Measurements from ENCODE around the gene CSF1.

- TF ChIP-seq EP300 (IDR thresholded peaks at IDR 0.05) (no peak), POLR2A (IDR thresholded peaks at IDR 0.05) (no peak), POLR2AphosphoS5 (IDR thresholded peaks at IDR 0.05) (no peak)
- TF ChIP-seq, protein P1, sequence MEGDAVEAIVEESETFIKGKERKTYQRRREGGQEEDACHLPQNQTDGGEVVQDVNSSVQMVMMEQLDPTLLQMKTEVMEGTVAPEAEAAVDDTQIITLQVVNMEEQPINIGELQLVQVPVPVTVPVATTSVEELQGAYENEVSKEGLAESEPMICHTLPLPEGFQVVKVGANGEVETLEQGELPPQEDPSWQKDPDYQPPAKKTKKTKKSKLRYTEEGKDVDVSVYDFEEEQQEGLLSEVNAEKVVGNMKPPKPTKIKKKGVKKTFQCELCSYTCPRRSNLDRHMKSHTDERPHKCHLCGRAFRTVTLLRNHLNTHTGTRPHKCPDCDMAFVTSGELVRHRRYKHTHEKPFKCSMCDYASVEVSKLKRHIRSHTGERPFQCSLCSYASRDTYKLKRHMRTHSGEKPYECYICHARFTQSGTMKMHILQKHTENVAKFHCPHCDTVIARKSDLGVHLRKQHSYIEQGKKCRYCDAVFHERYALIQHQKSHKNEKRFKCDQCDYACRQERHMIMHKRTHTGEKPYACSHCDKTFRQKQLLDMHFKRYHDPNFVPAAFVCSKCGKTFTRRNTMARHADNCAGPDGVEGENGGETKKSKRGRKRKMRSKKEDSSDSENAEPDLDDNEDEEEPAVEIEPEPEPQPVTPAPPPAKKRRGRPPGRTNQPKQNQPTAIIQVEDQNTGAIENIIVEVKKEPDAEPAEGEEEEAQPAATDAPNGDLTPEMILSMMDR (IDR thresholded peaks at IDR 0.05) = no peak
Observed at GRCh38 chr1:109898842-109899241, 11.8 kb upstream of the CSF1 start.
